M059J (cell line): ENCODE results near the gene TUBA1C. TPM values are rescaled to one million over a fixed set of nuclear protein-coding genes. Genes with fewer than 3 reads are reported as not detected.
A peak's percentile ranks its signal among the peaks of the same experiment; 100 is the strongest.
"Not testable (repeated sequence)": the region's sequence is repeated elsewhere in the genome, so short reads cannot be mapped to it uniquely, and the experiment has no call there.

ENCODE experiments used
- DNase-seq: peaks from one replicate; pipeline ENCODE4 v3.0.0-alpha.2; 2012; ENCODE audit warnings: low read depth
- total RNA-seq: library from RNA; depleted of rRNA; stranded (reverse); fragments of >200 nt; shearing (Covaris generic); gene quantifications from 2 replicates; pipeline ENCODE4 v1.2.3, GENCODE V29; 2014; rRNA removed

Gene TUBA1C
- total RNA-seq, 1 experiment from 2014 or later, result 1,179 TPM

- not testable (repeated sequence) for DNase-seq
Observed at GRCh38 chr12:49310451-49311000, 45.6 kb downstream of the TUBA1C start.

- no peak for DNase-seq
Observed at GRCh38 chr12:49314811-49315210, 49.9 kb downstream of the TUBA1C start.

DNA sequence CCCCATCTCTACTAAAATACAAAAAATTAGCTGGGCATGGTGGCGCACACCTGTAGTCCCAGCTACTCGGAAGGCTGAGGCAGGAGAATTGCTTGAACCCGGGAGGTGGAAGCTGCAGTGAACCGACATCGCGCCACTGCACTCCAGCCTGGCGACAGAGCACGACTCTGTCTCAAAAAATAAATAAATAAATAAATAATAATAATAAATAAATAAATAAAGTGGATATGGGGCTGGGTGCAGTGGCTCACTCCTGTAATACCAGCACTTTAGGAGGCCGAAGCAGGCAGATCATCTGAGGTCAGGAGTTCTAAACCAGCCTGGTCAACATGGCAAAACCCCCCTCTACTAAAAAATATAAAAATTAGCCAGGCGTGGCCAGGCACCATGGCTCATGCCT, 52.2 kb downstream of the TUBA1C start:
- not testable (repeated sequence) for DNase-seq

DNA sequence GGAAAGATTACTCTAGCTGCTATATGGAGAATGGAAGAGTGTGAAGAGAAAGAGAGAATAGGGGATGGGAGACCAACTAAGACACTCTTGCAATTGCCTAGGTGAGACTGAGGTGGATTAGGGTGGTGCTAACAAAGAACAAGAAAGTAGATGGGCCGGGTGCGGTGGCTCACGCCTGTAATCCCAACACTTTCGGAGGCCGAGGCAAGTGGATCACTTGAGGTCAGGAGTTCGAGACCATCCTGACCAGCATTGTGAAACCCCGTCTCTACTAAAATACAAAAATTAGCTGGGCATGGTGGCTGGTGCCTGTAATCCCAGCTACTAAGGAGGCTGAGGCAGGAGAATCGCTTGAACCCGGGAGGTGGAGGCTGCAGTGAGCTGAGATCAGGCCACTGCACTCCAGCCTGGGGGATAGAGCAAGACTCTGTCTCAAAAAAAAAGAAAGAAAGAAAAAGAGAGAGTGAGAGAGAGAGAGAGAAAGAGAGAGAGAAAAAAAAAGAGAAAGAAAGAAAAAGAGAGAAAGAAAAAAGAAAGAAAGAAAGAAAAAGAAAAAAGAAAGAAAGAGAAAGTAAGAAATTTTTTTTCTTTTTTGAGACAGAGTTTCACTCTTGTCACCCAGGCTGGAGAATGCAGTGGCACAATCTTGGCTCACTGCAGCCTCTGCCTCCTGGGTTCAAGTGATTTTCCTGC, 55.7 kb downstream of the TUBA1C start:
- DNase-seq, result not testable (repeated sequence)

DNA sequence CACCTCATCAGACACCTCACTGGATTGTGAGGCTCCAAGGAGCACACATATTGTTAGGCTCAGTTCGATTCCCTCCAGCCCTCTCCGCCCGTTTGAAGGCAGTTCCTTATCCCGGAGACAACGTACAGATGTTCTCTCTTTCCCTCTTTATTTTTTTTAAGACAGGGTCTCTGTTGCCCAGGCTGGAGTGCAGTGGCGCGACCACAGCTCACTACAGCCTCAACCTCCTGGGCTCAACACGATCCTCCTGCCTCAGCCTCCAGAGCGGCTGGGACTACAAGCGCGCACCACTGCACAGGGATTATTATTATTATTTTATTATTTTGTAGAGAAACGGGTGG, 57.5 kb downstream of the TUBA1C start:
- DNase-seq, result no peak

DNA sequence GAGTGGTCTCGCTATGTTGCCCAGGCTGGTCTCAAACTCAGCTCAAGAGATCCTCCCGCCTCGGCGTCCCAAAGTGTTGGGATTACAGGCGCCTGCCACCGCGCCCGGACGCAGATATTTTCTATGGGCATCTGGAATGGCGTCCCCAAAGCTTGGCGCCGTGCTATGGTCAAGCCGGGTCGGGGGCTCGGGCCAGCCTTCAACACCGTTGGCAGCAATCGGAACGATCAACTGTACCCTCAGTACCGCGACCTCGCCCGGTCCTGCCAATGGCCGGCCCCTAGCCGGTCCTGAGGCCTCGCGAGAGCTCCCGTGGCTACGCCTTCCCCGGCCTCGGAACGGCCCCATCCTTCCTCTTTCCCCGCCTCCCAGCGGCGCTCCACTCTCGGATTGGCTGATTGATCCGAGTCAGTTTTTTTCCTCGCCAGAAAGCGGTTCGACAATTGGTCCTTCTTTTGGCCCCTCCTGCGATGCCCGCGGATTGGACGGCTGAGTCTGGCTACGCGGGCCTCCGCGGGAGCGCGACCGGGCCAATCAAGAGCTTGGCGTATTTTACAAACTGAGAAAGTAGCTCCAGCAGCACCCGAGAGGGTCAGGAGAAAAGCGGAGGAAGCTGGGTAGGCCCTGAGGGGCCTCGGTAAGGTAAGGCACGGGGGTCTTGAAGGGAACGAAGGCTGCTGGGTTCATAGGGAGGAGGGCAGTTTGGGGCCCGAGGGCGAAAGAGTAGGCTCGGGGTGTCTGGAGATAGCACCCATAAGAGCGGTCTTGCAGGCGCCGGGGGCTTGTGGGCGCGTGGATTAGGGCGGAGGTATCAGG, 58.0 kb downstream of the TUBA1C start, which contains the start of gene TROAP:
TROAP (plus strand) TSS at position 548 of the 816 bp plus-strand sequence. CDS start 354 bp downstream, outside the sequence.
- DNase-seq, result peak; percentile 98

DNA sequence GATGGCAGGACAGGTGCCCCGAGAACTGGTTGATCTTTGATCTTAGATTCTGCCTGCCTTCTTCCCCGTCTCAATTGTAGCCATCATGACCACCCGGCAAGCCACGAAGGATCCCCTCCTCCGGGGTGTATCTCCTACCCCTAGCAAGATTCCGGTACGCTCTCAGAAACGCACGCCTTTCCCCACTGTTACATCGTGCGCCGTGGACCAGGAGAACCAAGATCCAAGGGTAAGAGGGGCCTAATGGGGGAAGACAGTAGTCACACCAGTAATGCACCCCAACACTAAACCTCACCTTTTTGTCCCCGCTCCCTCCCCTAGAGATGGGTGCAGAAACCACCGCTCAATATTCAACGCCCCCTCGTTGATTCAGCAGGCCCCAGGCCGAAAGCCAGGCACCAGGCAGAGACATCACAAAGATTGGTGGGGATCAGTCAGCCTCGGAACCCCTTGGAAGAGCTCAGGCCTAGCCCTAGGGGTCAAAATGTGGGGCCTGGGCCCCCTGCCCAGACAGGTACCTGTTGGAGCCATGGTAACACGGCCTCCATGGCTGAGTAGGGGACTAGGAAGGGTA, 58.7 kb downstream of the TUBA1C start:
- no peak for DNase-seq

Other genes with a start within 250 kb of the TUBA1C start
- gene PRKAG1, start 246.3 kb upstream of the TUBA1C start, total RNA-seq, result 56.0 and 59.3 TPM in 2 replicates
- gene KMT2D, start 204.3 kb upstream of the TUBA1C start, total RNA-seq, result 5.9 and 16.1 TPM in 2 replicates
- gene RHEBL1, start 195.1 kb upstream of the TUBA1C start, total RNA-seq, result 2.5 and 4.5 TPM in 2 replicates
- gene DHH, start 170.3 kb upstream of the TUBA1C start, total RNA-seq, result not detected in 2 replicates
- 11.7 and 14.7 TPM in 2 replicates for gene LMBR1L, start 154.2 kb upstream of the TUBA1C start, total RNA-seq
- gene TUBA1B, start 133.7 kb upstream of the TUBA1C start, total RNA-seq, result 3,492 and 4,068 TPM in 2 replicates
- gene TUBA1A, start 76.0 kb upstream of the TUBA1C start, total RNA-seq, result 415 and 467 TPM in 2 replicates
- gene PRPH, start 30.1 kb downstream of the TUBA1C start, total RNA-seq, result 0.12 TPM in 1 of 2 replicates, not detected in the other
- gene TROAP, start 58.2 kb downstream of the TUBA1C start, total RNA-seq, result 31.3 and 47.4 TPM in 2 replicates
- 0.39 TPM in 1 of 2 replicates, not detected in the other for gene C1QL4, start 72.1 kb downstream of the TUBA1C start, total RNA-seq
- gene DNAJC22, start 81.8 kb downstream of the TUBA1C start, total RNA-seq, result 8.2 and 12.3 TPM in 2 replicates
- 12.3 and 29.9 TPM in 2 replicates for gene SPATS2, start 102.4 kb downstream of the TUBA1C start, total RNA-seq